ENCODE data around the gene RHEB. TPM values are rescaled to one million over a fixed set of nuclear protein-coding genes. Genes with fewer than 3 reads are reported as not detected.

RHEB gene
- total and polyA plus RNA-seq, 8 donors, result 18.5 to 141 (median 84.2) TPM

GRCh38 chr7:151430391-151431205 is 89.1 kb downstream of the RHEB start:
- H3K27ac ChIP-seq, result peak overlapping the region in 4 of 5 donors; percentile 41 to 90 (median 82)
- intact Hi-C loops (cut with DNase I; ENCODE audit: low total_unique reads), result no loop called here
- H3K4me3 ChIP-seq, result no peak overlapping the region
- H3K9me3 ChIP-seq, result no peaks in the 10 kb centered on the region
- H3K27me3 ChIP-seq, result no peaks in the 10 kb centered on the region
- TF ChIP-seq POLR2A (IDR thresholded peaks at IDR 0.05), result no peak
- TF ChIP-seq CTCF (IDR thresholded peaks at IDR 0.05), result no peak
- TF ChIP-seq POLR2AphosphoS5 (IDR thresholded peaks at IDR 0.05), result no peak
- TF ChIP-seq EP300 (IDR thresholded peaks at IDR 0.05), result no peak
- WGBS, 5 donors, result 87 to 93% (median 91%) methylated on average over 14 to 16 of the region's 16 CpGs
- no peaks in the 10 kb centered on the region for H3K36me3 ChIP-seq
- no peak for DNase-seq
- peaks cover 21 to 50% (median 39%) of the 10 kb centered on the region in 4 donors for H3K4me1 ChIP-seq

GRCh38 chr7:151429560-151430331 is 89.9 kb downstream of the RHEB start:
- Histone ChIP-seq H3K9me3 (no peaks in the 10 kb centered on the region), H3K27ac (peak overlapping the region; percentile 41 to 90 (median 80)), H3K4me1 (peaks cover 21 to 50% (median 39%) of the 10 kb centered on the region in 4 donors), H3K36me3 (no peaks in the 10 kb centered on the region), H3K27me3 (no peaks in the 10 kb centered on the region), H3K4me3 (no peak overlapping the region)
- TF ChIP-seq EP300 (IDR thresholded peaks at IDR 0.05) (no peak), POLR2AphosphoS5 (IDR thresholded peaks at IDR 0.05) (no peak), CTCF (IDR thresholded peaks at IDR 0.05) (no peak), POLR2A (IDR thresholded peaks at IDR 0.05) (no peak)
- peak; percentile 63 to 75 for DNase-seq
- intact Hi-C loops (cut with DNase I; ENCODE audit: low total_unique reads), result no loop called here
- WGBS, 5 donors, result 25 to 45% (median 38%) methylated on average over 9 to 10 of the region's 10 CpGs

GRCh38 chr7:151429237-151429559 is 90.5 kb downstream of the RHEB start:
- Histone ChIP-seq H3K4me3 (no peak overlapping the region), H3K4me1 (peaks cover 21 to 50% (median 39%) of the 10 kb centered on the region in 4 donors), H3K36me3 (no peaks in the 10 kb centered on the region), H3K9me3 (no peaks in the 10 kb centered on the region), H3K27ac (peak overlapping the region in 4 of 5 donors; percentile 69 to 90 (median 82)), H3K27me3 (no peaks in the 10 kb centered on the region)
- TF ChIP-seq CTCF (IDR thresholded peaks at IDR 0.05), result no peak
- TF ChIP-seq POLR2AphosphoS5 (IDR thresholded peaks at IDR 0.05), result no peak
- TF ChIP-seq EP300 (IDR thresholded peaks at IDR 0.05), result no peak
- TF ChIP-seq POLR2A (IDR thresholded peaks at IDR 0.05), result no peak
- no peak for DNase-seq
- intact Hi-C loops (cut with DNase I; ENCODE audit: low total_unique reads), result no loop called here
- 74 to 95% (median 91%) methylated on average over 5 of the region's 5 CpGs for WGBS, 5 donors

- WGBS, 5 donors, result 57 to 66% (median 57%) methylated on average over 13 of the region's 13 CpGs
- no peaks in the 10 kb centered on the region for H3K27me3 ChIP-seq
- H3K27ac ChIP-seq, result peak overlapping the region; percentile 1 to 90 (median 80)
- H3K4me1 ChIP-seq, result peaks cover 21 to 50% (median 39%) of the 10 kb centered on the region in 4 donors
- peak in 1 of 2 donors; percentile 81 for DNase-seq
- intact Hi-C loops (cut with DNase I; ENCODE audit: low total_unique reads), result no loop called here
- H3K9me3 ChIP-seq, result no peaks in the 10 kb centered on the region
- TF ChIP-seq CTCF (IDR thresholded peaks at IDR 0.05) (no peak), EP300 (IDR thresholded peaks at IDR 0.05) (no peak), POLR2AphosphoS5 (IDR thresholded peaks at IDR 0.05) (no peak), POLR2A (IDR thresholded peaks at IDR 0.05) (no peak)
- H3K4me3 ChIP-seq, result no peak overlapping the region
- H3K36me3 ChIP-seq, result no peaks in the 10 kb centered on the region
Observed at GRCh38 chr7:151428378-151429236, 91.1 kb downstream of the RHEB start.

All from stomach (tissue), 9 donors.